Measurements from ENCODE around the gene PLPPR1. TPM values are rescaled to one million over a fixed set of nuclear protein-coding genes. Genes with fewer than 3 reads are reported as not detected.

The PLPPR1 gene
- total RNA-seq, 1 experiment from 2014 or later, result not detected

DNA sequence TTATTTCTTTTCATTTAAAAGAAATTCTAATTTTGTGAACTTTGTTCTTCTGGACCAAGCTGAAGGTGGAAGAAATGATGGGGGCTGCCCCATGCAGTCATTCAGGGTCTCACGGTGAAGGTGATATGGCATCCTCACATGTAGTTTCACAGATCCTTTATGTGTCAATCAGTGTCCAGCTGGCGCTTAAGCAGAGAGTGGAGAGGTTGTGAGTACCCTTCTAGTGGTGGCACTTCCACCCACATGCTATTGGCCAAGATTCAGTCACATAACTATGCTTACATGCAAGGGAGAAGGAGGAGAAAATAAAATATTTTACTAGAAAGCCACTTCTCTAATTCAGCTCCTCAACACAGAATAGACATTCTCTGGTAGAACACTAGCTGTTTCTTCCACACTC, 34.7 kb downstream of the PLPPR1 start:
- Histone ChIP-seq H3K79me2 (ENCODE audit: insufficient read depth, low read length) (no peaks in the 10 kb centered on the region), H3K36me3 (ENCODE audit: control insufficient read depth in 1 of 2, insufficient read depth in 2 of 2, low read length in 2 of 2) (no peaks in the 10 kb centered on the region), H3K9ac (ENCODE audit: low read length) (no peak overlapping the region), H3K4me3 (replicated peaks in 1 of 2; ENCODE audit: low read depth in 1 of 2, low read length in 2 of 2) (no peak overlapping the region), H3K4me1 (ENCODE audit: control insufficient read depth in 1 of 2, insufficient read depth in 2 of 2, low read length in 2 of 2) (no peaks in the 10 kb centered on the region), H3K9me2 (ENCODE audit: insufficient read depth) (no peaks in the 10 kb centered on the region), H3K27ac (ENCODE audit: low read depth, low read length) (no peak overlapping the region), H3K27me3 (ENCODE audit: insufficient read depth, low read length) (peaks cover 5% of the 10 kb centered on the region; the same call in 1 of the 2 replicates), H2AFZ (ENCODE audit: low read depth, low read length, poor library complexity, severe bottlenecking) (no peak overlapping the region), H3K9me3 (ENCODE audit: control insufficient read depth in 1 of 2, insufficient read depth in 1 of 2, low read depth in 1 of 2, low read length in 2 of 2) (no peaks in the 10 kb centered on the region), H4K20me1 (ENCODE audit: insufficient read depth) (no peaks in the 10 kb centered on the region; the same call in 1 of the 2 replicates), H3K4me2 (ENCODE audit: low read length) (no peak overlapping the region)
- DNase-seq (ENCODE audit: low read depth, low spot score) (no peak), ATAC-seq (no peak)
- CTCF ChIA-PET, result no interaction called here
- POLR2A ChIA-PET, result no interaction called here
- TF ChIP-seq, protein P1, sequence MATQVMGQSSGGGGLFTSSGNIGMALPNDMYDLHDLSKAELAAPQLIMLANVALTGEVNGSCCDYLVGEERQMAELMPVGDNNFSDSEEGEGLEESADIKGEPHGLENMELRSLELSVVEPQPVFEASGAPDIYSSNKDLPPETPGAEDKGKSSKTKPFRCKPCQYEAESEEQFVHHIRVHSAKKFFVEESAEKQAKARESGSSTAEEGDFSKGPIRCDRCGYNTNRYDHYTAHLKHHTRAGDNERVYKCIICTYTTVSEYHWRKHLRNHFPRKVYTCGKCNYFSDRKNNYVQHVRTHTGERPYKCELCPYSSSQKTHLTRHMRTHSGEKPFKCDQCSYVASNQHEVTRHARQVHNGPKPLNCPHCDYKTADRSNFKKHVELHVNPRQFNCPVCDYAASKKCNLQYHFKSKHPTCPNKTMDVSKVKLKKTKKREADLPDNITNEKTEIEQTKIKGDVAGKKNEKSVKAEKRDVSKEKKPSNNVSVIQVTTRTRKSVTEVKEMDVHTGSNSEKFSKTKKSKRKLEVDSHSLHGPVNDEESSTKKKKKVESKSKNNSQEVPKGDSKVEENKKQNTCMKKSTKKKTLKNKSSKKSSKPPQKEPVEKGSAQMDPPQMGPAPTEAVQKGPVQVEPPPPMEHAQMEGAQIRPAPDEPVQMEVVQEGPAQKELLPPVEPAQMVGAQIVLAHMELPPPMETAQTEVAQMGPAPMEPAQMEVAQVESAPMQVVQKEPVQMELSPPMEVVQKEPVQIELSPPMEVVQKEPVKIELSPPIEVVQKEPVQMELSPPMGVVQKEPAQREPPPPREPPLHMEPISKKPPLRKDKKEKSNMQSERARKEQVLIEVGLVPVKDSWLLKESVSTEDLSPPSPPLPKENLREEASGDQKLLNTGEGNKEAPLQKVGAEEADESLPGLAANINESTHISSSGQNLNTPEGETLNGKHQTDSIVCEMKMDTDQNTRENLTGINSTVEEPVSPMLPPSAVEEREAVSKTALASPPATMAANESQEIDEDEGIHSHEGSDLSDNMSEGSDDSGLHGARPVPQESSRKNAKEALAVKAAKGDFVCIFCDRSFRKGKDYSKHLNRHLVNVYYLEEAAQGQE (IDR thresholded peaks at IDR 0.05; ENCODE audit: low read depth), result no peak
- TF ChIP-seq, protein P2, sequence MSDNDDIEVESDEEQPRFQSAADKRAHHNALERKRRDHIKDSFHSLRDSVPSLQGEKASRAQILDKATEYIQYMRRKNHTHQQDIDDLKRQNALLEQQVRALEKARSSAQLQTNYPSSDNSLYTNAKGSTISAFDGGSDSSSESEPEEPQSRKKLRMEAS (IDR thresholded peaks at IDR 0.05), result no peak
- TF ChIP-seq ELF1 (IDR thresholded peaks at IDR 0.05; ENCODE audit: borderline replicate concordance, low read depth) (no peak), SP1 (IDR thresholded peaks at IDR 0.05; ENCODE audit: low read depth) (no peak), CEBPB (IDR thresholded peaks at IDR 0.05; ENCODE audit: low read depth) (no peak), CBX3 (IDR thresholded peaks at IDR 0.05; ENCODE audit: low read depth) (no peak), POLR2A (IDR thresholded peaks at IDR 0.05; ENCODE audit: borderline replicate concordance, extremely low read depth, insufficient read depth, insufficient read length) (no peak), FOSL1 (IDR thresholded peaks at IDR 0.05; ENCODE audit: low read depth) (no peak), SIN3A (IDR thresholded peaks at IDR 0.05; ENCODE audit: low read depth) (no peak)
- TF ChIP-seq, protein P3, sequence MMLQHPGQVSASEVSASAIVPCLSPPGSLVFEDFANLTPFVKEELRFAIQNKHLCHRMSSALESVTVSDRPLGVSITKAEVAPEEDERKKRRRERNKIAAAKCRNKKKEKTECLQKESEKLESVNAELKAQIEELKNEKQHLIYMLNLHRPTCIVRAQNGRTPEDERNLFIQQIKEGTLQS (IDR thresholded peaks at IDR 0.05), result no peak
- TF ChIP-seq, protein P4, sequence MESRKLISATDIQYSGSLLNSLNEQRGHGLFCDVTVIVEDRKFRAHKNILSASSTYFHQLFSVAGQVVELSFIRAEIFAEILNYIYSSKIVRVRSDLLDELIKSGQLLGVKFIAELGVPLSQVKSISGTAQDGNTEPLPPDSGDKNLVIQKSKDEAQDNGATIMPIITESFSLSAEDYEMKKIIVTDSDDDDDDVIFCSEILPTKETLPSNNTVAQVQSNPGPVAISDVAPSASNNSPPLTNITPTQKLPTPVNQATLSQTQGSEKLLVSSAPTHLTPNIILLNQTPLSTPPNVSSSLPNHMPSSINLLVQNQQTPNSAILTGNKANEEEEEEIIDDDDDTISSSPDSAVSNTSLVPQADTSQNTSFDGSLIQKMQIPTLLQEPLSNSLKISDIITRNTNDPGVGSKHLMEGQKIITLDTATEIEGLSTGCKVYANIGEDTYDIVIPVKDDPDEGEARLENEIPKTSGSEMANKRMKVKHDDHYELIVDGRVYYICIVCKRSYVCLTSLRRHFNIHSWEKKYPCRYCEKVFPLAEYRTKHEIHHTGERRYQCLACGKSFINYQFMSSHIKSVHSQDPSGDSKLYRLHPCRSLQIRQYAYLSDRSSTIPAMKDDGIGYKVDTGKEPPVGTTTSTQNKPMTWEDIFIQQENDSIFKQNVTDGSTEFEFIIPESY (IDR thresholded peaks at IDR 0.05; ENCODE audit: extremely low read depth, insufficient replicate concordance, low read length), result no peak
- TF ChIP-seq, protein P5, sequence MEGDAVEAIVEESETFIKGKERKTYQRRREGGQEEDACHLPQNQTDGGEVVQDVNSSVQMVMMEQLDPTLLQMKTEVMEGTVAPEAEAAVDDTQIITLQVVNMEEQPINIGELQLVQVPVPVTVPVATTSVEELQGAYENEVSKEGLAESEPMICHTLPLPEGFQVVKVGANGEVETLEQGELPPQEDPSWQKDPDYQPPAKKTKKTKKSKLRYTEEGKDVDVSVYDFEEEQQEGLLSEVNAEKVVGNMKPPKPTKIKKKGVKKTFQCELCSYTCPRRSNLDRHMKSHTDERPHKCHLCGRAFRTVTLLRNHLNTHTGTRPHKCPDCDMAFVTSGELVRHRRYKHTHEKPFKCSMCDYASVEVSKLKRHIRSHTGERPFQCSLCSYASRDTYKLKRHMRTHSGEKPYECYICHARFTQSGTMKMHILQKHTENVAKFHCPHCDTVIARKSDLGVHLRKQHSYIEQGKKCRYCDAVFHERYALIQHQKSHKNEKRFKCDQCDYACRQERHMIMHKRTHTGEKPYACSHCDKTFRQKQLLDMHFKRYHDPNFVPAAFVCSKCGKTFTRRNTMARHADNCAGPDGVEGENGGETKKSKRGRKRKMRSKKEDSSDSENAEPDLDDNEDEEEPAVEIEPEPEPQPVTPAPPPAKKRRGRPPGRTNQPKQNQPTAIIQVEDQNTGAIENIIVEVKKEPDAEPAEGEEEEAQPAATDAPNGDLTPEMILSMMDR (IDR thresholded peaks at IDR 0.05 in 2 of 3, conservative IDR thresholded peaks at IDR 0.05 in 1 of 3; ENCODE audit: borderline replicate concordance in 1 of 3, insufficient read depth in 1 of 3, low read depth in 2 of 3, low read length in 2 of 3), result no peak
- intact Hi-C loops (cut with micrococcal nuclease), result no loop called here
- BruUV-seq (replicated peaks), result no TSS peak
- RAD21 ChIA-PET (ENCODE audit: low non-redundant PET in 1 of 2, low total read pairs in 2 of 2, uncharacterized antibody in 2 of 2, unreplicated experiment in 2 of 2), result no interaction called here
